ENCODE results near the gene AUH. TPM values are rescaled to one million over a fixed set of nuclear protein-coding genes. Genes with fewer than 3 reads are reported as not detected.
"Not testable (repeated sequence)": the region's sequence is repeated elsewhere in the genome, so short reads cannot be mapped to it uniquely, and the experiment has no call there.

Gene AUH
- polyA plus RNA-seq, 1 donor from 2014 or later, result 42.6 TPM

DNA sequence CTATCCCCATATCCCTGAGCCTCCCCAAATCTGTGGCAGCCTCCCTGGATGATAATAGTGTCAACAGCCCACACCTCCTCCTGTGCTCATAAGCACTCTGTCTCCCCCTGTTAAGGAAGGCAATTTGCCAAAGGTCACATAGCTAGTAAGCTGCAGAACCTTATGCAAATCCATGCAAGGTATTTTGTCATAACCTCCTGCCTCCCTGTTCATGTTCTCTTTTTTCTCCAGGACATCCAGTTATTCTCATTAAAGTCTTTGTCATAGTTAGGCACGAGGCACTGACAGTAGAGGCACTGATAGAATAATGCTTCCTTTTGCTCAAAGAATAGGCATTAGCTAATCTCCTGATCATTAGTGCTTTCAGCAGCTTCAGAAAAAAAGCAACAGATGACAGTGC is 10.2 kb upstream of the AUH start:
- no peak overlapping the region for H3K4me2 ChIP-seq (ENCODE audit: low read length)
- H3K4me3 ChIP-seq (ENCODE audit: low read length), result no peak overlapping the region
- H2AFZ ChIP-seq (ENCODE audit: low read depth, low read length), result no peak overlapping the region
- no peaks in the 10 kb centered on the region for H3K27me3 ChIP-seq (ENCODE audit: insufficient read depth, low read depth, low read length)
- TF ChIP-seq, protein P1, sequence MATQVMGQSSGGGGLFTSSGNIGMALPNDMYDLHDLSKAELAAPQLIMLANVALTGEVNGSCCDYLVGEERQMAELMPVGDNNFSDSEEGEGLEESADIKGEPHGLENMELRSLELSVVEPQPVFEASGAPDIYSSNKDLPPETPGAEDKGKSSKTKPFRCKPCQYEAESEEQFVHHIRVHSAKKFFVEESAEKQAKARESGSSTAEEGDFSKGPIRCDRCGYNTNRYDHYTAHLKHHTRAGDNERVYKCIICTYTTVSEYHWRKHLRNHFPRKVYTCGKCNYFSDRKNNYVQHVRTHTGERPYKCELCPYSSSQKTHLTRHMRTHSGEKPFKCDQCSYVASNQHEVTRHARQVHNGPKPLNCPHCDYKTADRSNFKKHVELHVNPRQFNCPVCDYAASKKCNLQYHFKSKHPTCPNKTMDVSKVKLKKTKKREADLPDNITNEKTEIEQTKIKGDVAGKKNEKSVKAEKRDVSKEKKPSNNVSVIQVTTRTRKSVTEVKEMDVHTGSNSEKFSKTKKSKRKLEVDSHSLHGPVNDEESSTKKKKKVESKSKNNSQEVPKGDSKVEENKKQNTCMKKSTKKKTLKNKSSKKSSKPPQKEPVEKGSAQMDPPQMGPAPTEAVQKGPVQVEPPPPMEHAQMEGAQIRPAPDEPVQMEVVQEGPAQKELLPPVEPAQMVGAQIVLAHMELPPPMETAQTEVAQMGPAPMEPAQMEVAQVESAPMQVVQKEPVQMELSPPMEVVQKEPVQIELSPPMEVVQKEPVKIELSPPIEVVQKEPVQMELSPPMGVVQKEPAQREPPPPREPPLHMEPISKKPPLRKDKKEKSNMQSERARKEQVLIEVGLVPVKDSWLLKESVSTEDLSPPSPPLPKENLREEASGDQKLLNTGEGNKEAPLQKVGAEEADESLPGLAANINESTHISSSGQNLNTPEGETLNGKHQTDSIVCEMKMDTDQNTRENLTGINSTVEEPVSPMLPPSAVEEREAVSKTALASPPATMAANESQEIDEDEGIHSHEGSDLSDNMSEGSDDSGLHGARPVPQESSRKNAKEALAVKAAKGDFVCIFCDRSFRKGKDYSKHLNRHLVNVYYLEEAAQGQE (IDR thresholded peaks at IDR 0.05; ENCODE audit: borderline replicate concordance), result no peak
- TF ChIP-seq, protein P2, sequence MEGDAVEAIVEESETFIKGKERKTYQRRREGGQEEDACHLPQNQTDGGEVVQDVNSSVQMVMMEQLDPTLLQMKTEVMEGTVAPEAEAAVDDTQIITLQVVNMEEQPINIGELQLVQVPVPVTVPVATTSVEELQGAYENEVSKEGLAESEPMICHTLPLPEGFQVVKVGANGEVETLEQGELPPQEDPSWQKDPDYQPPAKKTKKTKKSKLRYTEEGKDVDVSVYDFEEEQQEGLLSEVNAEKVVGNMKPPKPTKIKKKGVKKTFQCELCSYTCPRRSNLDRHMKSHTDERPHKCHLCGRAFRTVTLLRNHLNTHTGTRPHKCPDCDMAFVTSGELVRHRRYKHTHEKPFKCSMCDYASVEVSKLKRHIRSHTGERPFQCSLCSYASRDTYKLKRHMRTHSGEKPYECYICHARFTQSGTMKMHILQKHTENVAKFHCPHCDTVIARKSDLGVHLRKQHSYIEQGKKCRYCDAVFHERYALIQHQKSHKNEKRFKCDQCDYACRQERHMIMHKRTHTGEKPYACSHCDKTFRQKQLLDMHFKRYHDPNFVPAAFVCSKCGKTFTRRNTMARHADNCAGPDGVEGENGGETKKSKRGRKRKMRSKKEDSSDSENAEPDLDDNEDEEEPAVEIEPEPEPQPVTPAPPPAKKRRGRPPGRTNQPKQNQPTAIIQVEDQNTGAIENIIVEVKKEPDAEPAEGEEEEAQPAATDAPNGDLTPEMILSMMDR (IDR thresholded peaks at IDR 0.05; ENCODE audit: poor library complexity, severe bottlenecking), result no peak
- TF ChIP-seq MXI1 (conservative IDR thresholded peaks at IDR 0.05; ENCODE audit: poor library complexity, severe bottlenecking) (no peak), RAD21 (conservative IDR thresholded peaks at IDR 0.05) (no peak), EP300 (conservative IDR thresholded peaks at IDR 0.05; ENCODE audit: poor library complexity, severe bottlenecking) (no peak), TAF1 (IDR thresholded peaks at IDR 0.05; ENCODE audit: low read depth) (no peak), SMC3 (conservative IDR thresholded peaks at IDR 0.05; ENCODE audit: poor library complexity) (no peak), POLR2AphosphoS5 (IDR thresholded peaks at IDR 0.05) (no peak), EZH2 (IDR thresholded peaks at IDR 0.05; ENCODE audit: borderline replicate concordance, insufficient read depth, low read length, poor library complexity, severe bottlenecking) (no peak)
- H3K9me2 ChIP-seq (ENCODE audit: insufficient read depth, low read length), result no peaks in the 10 kb centered on the region
- H3K9me3 ChIP-seq (ENCODE audit: low read length), result no peaks in the 10 kb centered on the region
- no peaks in the 10 kb centered on the region for H4K20me1 ChIP-seq (ENCODE audit: insufficient read depth)
- H3K9ac ChIP-seq (ENCODE audit: low read length), result no peak overlapping the region
- no peak overlapping the region for H3K27ac ChIP-seq (ENCODE audit: low read length)
- H3K36me3 ChIP-seq (ENCODE audit: insufficient read depth, low read length), result no peaks in the 10 kb centered on the region
- H3F3A ChIP-seq (ENCODE audit: insufficient read depth, low read length, poor library complexity, severe bottlenecking), result no peaks in the 10 kb centered on the region
- no peaks in the 10 kb centered on the region for H3K79me2 ChIP-seq (replicated peaks; ENCODE audit: insufficient read depth, low read length)

DNA sequence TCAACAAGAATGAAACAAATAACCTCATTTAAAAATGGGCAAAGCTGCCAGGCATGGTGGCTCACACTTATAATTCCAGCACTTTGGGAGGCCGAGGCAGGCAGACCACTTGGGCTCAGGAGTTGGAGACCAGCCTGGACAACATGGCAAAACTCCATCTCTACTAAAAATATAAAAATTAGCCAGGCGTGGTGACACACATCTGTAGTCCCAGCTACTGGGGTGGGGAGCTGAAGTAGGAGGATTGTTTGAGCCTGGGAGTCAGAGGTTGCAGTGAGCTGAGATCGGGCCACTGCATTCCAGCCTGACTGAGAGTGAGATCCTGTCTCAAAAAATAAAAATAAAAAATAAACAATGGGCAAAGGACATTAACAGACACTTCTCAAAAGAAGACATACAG is 8.3 kb upstream of the AUH start:
- not testable (repeated sequence) for H3K79me2 ChIP-seq (replicated peaks; ENCODE audit: insufficient read depth, low read length); H3K4me2 ChIP-seq (ENCODE audit: low read length); H3K9me3 ChIP-seq (ENCODE audit: low read length); H3K36me3 ChIP-seq (ENCODE audit: insufficient read depth, low read length); H3F3A ChIP-seq (ENCODE audit: insufficient read depth, low read length, poor library complexity, severe bottlenecking); H3K27me3 ChIP-seq (ENCODE audit: insufficient read depth, low read depth, low read length); H3K4me3 ChIP-seq (ENCODE audit: low read length); H3K9me2 ChIP-seq (ENCODE audit: insufficient read depth, low read length); H3K9ac ChIP-seq (ENCODE audit: low read length); H4K20me1 ChIP-seq (ENCODE audit: insufficient read depth); H3K27ac ChIP-seq (ENCODE audit: low read length); H2AFZ ChIP-seq (ENCODE audit: low read depth, low read length)

DNA sequence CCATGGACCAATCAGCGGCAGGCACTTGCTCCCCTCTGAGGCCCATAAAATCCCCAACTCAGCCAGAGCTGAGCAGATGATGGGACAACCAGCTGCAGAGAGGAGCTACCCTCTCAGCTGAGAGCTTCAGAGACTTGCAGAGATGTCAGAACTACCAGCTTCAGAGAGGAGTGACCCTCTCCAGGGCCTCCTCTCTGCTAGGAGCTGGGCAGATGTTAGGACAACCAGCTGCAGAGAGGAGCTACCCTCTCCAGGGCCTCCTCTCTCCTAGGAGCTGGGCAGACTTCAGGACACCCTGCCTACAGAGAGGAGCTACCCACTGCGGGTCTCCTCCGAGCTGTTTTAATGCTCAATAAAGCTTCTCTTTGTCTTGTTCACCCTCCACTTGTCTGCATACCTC is 3.0 kb upstream of the AUH start:
- H3K27ac ChIP-seq (ENCODE audit: low read length), result no peak overlapping the region
- no peaks in the 10 kb centered on the region for H3K9me3 ChIP-seq (ENCODE audit: low read length)
- H3K79me2 ChIP-seq (replicated peaks; ENCODE audit: insufficient read depth, low read length), result peaks cover 3% of the 10 kb centered on the region
- H3K27me3 ChIP-seq (ENCODE audit: insufficient read depth, low read depth, low read length), result no peaks in the 10 kb centered on the region
- H2AFZ ChIP-seq (ENCODE audit: low read depth, low read length), result no peak overlapping the region
- H3K9me2 ChIP-seq (ENCODE audit: insufficient read depth, low read length), result no peaks in the 10 kb centered on the region
- H3K4me2 ChIP-seq (ENCODE audit: low read length), result no peak overlapping the region
- TF ChIP-seq POLR2AphosphoS5 (IDR thresholded peaks at IDR 0.05) (no peak), RAD21 (conservative IDR thresholded peaks at IDR 0.05) (no peak), EP300 (conservative IDR thresholded peaks at IDR 0.05; ENCODE audit: poor library complexity, severe bottlenecking) (no peak), TAF1 (IDR thresholded peaks at IDR 0.05; ENCODE audit: low read depth) (no peak), MXI1 (conservative IDR thresholded peaks at IDR 0.05; ENCODE audit: poor library complexity, severe bottlenecking) (no peak), EZH2 (IDR thresholded peaks at IDR 0.05; ENCODE audit: borderline replicate concordance, insufficient read depth, low read length, poor library complexity, severe bottlenecking) (no peak), SMC3 (conservative IDR thresholded peaks at IDR 0.05; ENCODE audit: poor library complexity) (no peak)
- TF ChIP-seq, protein P2 (IDR thresholded peaks at IDR 0.05; ENCODE audit: poor library complexity, severe bottlenecking), result no peak
- TF ChIP-seq, protein P1 (IDR thresholded peaks at IDR 0.05; ENCODE audit: borderline replicate concordance), result no peak
- H3K9ac ChIP-seq (ENCODE audit: low read length), result no peak overlapping the region
- no peak overlapping the region for H3K4me3 ChIP-seq (ENCODE audit: low read length)
- no peaks in the 10 kb centered on the region for H3K36me3 ChIP-seq (ENCODE audit: insufficient read depth, low read length)
- no peaks in the 10 kb centered on the region for H4K20me1 ChIP-seq (ENCODE audit: insufficient read depth)
- H3F3A ChIP-seq (ENCODE audit: insufficient read depth, low read length, poor library complexity, severe bottlenecking), result no peaks in the 10 kb centered on the region
